Cardiac muscle cell (in vitro differentiated cells and primary cell): ENCODE results near the gene AIFM3. TPM values are rescaled to one million over a fixed set of nuclear protein-coding genes. Genes with fewer than 3 reads are reported as not detected.

Experiments used
- DNase-seq, 2 donors: peaks; one replicate each; pipeline versions ENCODE4 v3.0.0 to v3.0.0-alpha.2; 2010 to 2017; ENCODE audit warnings: low read depth in 1 of 2, low spot score in 1 of 2
- H3K27ac ChIP-seq: fragments of 200-600 bp; sonication (generic); 2 replicates; pipeline ENCODE4 v1.5.1; 2016
- H3K27me3 ChIP-seq: fragments of 200-600 bp; sonication (generic); 2 replicates; pipeline ENCODE4 v1.6.0; 2016; ENCODE audit warnings: control low read depth
- H3K36me3 ChIP-seq: fragments of 200-600 bp; sonication (generic); 2 replicates; pipeline ENCODE4 v1.5.1; 2016; ENCODE audit warnings: control low read depth
- H3K4me1 ChIP-seq: fragments of 200-600 bp; sonication (generic); 2 replicates; pipeline ENCODE4 v1.8.1; 2017; ENCODE audit warnings: low read depth, mild to moderate bottlenecking, mixed run types
- H3K4me3 ChIP-seq: fragments of 200-600 bp; sonication (generic); 2 replicates; pipeline ENCODE4 v1.5.1; 2016; ENCODE audit warnings: mild to moderate bottlenecking
- H3K9me3 ChIP-seq: fragments of 200-600 bp; sonication (generic); 2 replicates; pipeline ENCODE4 v1.5.1; 2017; ENCODE audit warnings: low read depth, mild to moderate bottlenecking, control low read depth
- polyA plus RNA-seq: library from polyadenylated mRNA; unstranded; fragments of >200 nt; fragmentation: Nextera tagmentation; extraction: Ambion mirVana; gene quantifications from 2 replicates; pipeline ENCODE4 v1.2.1, GENCODE V29; 2016
- total RNA-seq: library from RNA; depleted of rRNA; stranded (reverse); fragments of >200 nt; gene quantifications from 2 replicates; pipeline ENCODE4 v1.2.3, GENCODE V29; 2016
- TF ChIP-seq, protein P1 (sequence below): IDR thresholded peaks from 2 replicates; pipeline ENCODE4 v1.5.1; 2012; ENCODE audit warnings: low read depth, mild to moderate bottlenecking, low read length

Gene AIFM3
- total and polyA plus RNA-seq, 2 experiments from 2014 or later = 0.67 to 4.8 TPM

DNA sequence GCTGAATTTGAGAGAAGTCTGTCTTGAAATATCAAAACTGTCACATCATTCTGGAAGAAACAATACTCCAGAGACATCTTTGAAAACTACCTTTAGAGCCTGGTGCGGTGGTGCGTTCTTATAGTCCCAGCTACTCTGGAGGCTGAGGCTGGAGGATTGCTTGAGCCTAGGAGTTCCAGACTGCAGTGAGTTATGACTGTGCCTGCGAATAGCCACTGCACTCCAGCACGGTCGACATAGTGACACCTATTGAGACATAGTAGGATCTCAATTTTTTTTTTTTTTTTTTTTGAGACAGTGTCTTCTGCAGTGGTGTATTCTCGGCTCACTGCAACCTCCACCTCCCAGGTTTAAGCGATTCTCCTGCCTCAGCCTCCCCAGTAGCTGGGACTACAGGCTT, 11.5 kb upstream of the AIFM3 start:
- TF ChIP-seq, protein P1, sequence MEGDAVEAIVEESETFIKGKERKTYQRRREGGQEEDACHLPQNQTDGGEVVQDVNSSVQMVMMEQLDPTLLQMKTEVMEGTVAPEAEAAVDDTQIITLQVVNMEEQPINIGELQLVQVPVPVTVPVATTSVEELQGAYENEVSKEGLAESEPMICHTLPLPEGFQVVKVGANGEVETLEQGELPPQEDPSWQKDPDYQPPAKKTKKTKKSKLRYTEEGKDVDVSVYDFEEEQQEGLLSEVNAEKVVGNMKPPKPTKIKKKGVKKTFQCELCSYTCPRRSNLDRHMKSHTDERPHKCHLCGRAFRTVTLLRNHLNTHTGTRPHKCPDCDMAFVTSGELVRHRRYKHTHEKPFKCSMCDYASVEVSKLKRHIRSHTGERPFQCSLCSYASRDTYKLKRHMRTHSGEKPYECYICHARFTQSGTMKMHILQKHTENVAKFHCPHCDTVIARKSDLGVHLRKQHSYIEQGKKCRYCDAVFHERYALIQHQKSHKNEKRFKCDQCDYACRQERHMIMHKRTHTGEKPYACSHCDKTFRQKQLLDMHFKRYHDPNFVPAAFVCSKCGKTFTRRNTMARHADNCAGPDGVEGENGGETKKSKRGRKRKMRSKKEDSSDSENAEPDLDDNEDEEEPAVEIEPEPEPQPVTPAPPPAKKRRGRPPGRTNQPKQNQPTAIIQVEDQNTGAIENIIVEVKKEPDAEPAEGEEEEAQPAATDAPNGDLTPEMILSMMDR = no peak
- no peak for DNase-seq
- no peak overlapping the region for H3K4me3 ChIP-seq
- H3K27ac ChIP-seq = no peak overlapping the region
- peaks cover 19% of the 10 kb centered on the region for H3K4me1 ChIP-seq
- no peaks in the 10 kb centered on the region for H3K9me3 ChIP-seq
- H3K27me3 ChIP-seq = peaks cover 15% of the 10 kb centered on the region
- H3K36me3 ChIP-seq = peaks cover 24% of the 10 kb centered on the region

DNA sequence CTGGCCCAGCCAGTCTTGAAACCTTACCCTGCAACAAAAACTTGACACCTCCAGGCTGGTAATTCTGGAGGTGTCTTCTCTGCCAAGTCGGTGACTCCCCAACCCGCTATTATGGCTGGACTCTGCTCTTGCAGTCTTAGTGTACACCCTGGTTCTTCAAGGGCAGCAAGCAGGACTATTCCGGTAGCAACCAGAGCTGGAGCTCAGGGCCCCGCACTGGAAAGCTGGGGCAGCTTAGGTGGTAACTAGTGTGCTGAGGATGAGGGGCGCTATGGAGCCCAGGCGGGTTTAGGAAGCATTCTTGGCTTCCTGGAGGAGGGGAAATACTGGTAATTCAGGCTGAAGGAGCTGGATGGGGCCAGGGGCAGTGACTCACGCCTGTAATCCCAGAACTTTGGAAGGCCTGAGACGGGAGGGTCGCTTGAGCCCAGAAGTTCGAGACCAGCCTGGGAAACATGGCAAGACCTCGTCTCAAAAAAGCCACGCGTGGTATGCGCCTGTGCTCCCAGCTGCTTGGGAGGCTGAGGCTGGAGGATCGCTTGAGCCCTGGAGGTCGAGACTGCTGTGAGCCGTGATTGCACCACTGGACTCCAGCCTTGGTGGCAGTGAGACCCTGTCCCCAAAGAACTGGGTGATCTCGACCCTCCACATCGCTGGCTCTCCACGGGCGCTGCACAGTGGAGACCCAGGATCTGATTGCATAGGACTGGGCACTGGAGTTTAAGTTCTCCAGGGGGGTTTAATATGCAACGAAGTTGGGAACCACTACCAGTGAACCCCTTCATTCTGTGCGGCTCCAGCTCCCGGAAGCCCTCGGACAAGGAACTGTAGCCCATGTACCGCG, 10.6 kb upstream of the AIFM3 start:
- Histone ChIP-seq H3K9me3 (no peaks in the 10 kb centered on the region), H3K4me3 (peak overlapping the region; percentile 40), H3K27ac (no peak overlapping the region), H3K27me3 (peaks cover 15% of the 10 kb centered on the region), H3K36me3 (peaks cover 15% of the 10 kb centered on the region), H3K4me1 (peaks cover 19% of the 10 kb centered on the region)
- TF ChIP-seq, protein P1 = peak; percentile 20
- DNase-seq = peak in 1 of 2 donors; percentile 50

DNA sequence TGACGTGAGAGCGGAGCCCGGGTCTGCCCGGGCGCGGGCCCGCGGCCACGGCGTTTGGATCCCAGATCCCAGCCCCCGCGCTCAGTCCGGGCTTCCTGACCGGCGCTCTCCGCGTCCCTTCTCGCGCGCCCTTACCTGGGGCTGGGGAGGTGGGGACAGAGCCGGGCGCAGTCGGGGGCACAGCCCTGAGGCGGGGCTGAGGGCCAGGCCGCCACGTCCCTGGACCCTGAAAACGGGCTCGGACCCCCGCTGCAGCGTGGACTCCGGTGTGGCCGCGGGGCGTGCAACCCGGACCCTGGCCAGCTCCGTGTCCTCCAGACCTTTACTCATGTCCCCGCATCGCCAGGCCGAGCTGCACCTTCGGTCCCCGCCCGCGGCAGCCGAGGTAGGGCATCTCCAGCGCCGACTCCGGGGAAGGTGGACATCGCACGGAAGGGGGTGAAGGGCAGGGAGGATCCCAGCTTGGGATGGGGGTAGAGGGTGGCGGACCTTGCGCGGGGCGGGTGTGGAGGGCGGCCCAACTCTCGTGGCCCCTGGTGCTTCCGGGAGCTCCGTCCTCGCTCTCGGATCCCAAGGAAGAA, 9.9 kb upstream of the AIFM3 start:
- Histone ChIP-seq H3K4me3 (peak overlapping the region; percentile 40), H3K36me3 (peaks cover 15% of the 10 kb centered on the region), H3K27ac (no peak overlapping the region), H3K27me3 (peaks cover 15% of the 10 kb centered on the region), H3K9me3 (no peaks in the 10 kb centered on the region), H3K4me1 (peaks cover 13% of the 10 kb centered on the region)
- peak; percentile 29 to 35 for DNase-seq
- TF ChIP-seq, protein P1 = no peak

DNA sequence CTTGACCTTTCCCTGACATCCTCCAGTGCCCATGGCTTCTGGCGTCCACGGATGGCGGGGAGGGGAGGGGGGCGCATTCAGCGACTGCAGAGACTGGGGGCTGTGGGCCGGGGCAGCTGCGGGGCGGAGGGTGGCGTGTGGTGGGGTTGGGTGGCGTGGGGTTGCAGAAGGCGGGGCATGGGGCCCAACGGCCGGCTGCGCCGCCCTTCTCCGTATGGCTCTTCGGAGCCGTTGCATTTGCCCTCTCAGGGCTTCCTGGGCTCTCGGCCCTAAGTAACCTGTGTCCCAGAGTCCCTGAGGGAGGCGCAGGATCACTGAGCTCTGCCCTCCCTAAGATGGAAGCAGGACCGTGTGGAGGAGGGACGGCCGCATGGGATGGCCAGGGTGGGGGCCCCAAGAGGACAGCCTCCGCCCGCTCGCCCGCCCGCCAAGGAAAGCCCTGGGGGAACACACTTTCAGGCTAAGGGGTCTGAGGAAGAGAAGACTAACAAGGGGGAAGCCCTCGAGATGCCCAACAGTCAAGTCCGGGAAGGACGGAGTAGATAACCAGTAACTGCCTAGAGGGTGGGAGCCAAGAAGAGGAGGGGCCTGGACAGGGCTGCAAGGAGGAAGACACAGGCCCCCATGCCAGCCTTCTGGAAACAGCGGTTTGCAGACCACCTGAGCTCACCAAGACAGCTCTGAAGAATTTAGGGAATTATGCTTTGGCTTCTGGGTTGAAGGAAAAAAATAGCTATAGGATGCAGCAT, 9.2 kb upstream of the AIFM3 start:
- Histone ChIP-seq H3K36me3 (peaks cover 10% of the 10 kb centered on the region), H3K27me3 (peaks cover 21% of the 10 kb centered on the region), H3K4me3 (peak overlapping the region; percentile 40), H3K9me3 (no peaks in the 10 kb centered on the region), H3K27ac (no peak overlapping the region), H3K4me1 (peaks cover 6% of the 10 kb centered on the region)
- DNase-seq = peak; percentile 41 to 52
- TF ChIP-seq, protein P1 = no peak

DNA sequence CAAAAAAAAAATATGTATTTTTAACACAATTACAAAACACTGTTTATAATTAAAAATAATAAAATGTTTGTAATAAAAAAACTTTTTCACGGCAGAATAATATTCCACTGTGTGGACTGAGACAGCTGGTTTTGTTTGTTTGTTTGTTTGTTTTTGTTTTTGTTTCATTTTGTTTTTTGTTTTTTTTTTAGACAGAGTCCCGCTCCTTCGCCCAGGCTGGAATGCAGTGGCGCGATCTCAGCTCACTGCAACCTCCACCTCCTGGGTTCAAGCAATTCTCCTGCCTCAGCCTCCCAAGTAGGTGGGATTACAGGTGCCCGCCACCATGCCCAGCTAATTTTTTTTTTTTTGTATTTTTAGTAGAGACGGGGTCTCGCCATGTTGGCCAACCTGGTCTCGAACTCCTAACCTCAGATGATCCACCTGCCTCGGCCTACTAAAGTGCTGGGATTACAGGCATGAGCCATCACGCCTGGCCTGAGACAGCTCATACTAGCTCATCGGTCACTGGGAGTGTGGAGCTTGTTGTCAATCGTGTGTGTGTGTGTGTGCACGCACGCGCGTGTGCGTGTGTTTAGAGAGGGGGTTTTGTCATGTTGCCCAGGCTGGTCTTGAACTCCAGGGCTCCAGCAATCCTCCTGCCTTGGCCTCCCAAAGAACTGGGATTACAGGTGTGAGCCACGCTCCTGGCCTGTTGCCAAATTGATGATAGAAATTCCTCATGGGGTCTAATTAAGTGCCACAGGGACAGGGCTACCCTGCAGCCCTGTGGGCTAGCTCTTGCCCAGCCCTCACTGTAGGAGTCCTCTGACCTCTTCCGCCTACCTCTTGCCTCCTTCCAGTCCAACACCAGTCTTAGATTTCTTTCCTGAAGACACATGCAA, 7.2 kb upstream of the AIFM3 start:
- Histone ChIP-seq H3K4me1 (peaks cover 9% of the 10 kb centered on the region), H3K27ac (no peak overlapping the region), H3K9me3 (no peaks in the 10 kb centered on the region), H3K27me3 (peaks cover 41% of the 10 kb centered on the region), H3K36me3 (no peaks in the 10 kb centered on the region), H3K4me3 (no peak overlapping the region)
- TF ChIP-seq, protein P1 = no peak
- no peak for DNase-seq
